GM10847 (cell line): ENCODE measurements around the gene CAMK1.

ENCODE experiments used
- POLR2A ChIP-seq: IDR thresholded peaks from 2 replicates; pipeline ENCODE4 v1.6.1; 2011; ENCODE audit not compliant: insufficient read length; ENCODE audit errors: extremely low read depth

CAMK1 gene

DNA sequence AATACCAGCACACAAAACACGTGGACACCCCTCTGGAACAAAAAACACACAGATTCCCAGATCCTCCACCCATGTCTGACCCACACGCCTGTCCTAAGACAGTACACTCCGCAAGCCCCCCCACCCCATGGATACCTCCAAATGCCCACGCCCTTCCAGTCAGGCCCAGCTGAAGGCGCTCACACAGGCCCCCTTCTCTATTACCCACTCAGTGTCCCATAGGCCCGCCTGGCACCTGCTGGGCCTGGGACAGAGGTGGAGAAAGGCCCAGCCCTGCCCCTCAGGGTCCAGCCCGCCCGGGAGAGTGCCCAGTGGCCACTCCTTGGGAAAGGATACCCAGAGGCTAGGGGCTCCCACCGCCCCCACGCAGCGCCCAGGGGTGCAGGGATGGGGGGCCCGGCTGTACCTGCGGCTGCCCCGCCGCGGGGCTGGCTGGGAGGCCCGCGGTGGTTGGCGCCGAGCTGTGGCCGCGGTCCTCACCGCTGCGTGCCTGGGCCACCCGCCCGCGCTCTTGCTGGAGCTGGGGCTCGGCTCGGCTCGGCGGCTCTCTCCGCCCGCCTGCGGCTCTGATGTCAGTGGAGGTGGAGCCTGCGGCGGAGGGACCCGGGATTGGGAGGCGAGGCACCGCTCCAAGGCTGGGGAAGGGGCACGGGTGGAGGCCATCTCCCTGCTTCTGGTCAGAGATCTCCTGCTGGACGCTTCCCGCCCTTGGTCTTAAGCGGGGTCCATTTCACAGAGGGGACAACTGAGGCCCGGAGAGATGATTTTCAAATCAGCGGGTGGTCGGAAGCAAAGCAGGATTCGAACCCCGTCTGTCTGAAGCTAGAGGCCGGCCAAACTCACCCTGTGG lies at the start of gene CAMK1:
Gene CAMK1, minus strand, starts transcription at position 522 of the 850 bp plus-strand sequence. CDS start 2,198 bp downstream, outside the sequence.
- no peak for TF ChIP-seq POLR2A

- TF ChIP-seq POLR2A = no peak
Observed at GRCh38 chr3:9818666-9819335, 49.1 kb upstream of the CAMK1 start.

DNA sequence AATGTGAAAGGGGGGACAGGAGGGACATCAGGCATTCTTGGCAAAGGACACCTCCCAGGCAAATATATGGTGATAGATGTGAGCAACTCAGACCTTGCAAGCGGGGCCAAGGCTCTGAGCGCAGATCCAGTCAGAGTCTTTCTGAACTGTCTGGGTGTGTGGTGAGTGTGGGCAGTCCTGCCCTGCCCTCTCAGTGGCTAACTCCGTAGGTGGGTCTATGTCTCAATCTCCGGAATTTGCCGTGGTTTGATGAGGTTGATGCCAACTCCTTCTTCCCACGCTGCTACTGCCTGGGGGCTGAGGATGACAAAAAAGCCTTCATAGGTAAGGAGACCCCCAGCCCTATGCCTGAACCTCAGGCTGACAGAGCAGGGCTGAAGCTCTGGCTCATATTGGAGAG lies 47.7 kb upstream of the CAMK1 start:
- TF ChIP-seq POLR2A = no peak

- TF ChIP-seq POLR2A = no peak
Observed at GRCh38 chr3:9815986-9816385, 46.2 kb upstream of the CAMK1 start.

GRCh38 chr3:9812870-9813483 lies 43.2 kb upstream of the CAMK1 start:
- TF ChIP-seq POLR2A = no peak

DNA sequence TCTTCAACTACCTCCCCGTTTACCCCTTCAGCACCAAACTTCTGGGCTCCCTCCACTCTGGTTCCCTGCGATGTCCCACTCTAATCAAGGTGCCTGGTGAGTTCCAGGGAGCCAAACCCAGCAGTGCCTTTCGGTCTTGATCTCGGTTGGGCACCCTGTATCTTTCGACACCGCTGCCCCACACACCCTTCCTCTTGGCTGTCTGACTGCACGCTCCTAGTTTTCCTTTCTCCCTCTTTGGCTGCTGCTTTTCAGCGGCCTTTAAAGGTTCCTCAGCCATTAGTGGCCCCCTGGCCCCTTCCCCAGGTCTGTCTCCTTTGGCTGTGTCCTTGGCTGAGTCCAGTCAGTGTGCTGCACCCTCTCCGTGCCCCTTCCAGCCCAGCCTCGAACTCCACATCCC lies 41.1 kb upstream of the CAMK1 start:
- no peak for TF ChIP-seq POLR2A

DNA sequence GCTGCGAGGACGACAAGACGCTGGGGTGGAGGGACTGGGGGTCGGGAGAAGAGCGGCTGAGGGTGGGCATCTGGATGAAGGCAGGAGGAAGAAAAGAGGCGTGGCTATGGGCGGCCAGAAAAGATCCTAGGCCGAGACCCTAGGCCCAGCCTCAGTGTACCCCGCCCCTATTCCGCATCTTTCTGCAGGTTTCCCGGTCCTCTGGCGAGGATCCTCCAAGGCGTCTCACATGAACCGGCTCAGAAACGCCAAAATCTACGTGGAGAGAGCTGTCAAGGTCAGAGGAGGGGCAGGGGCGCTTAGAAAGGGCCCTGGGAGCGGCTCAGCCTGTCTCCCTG lies 40.7 kb upstream of the CAMK1 start:
- TF ChIP-seq POLR2A = no peak

DNA sequence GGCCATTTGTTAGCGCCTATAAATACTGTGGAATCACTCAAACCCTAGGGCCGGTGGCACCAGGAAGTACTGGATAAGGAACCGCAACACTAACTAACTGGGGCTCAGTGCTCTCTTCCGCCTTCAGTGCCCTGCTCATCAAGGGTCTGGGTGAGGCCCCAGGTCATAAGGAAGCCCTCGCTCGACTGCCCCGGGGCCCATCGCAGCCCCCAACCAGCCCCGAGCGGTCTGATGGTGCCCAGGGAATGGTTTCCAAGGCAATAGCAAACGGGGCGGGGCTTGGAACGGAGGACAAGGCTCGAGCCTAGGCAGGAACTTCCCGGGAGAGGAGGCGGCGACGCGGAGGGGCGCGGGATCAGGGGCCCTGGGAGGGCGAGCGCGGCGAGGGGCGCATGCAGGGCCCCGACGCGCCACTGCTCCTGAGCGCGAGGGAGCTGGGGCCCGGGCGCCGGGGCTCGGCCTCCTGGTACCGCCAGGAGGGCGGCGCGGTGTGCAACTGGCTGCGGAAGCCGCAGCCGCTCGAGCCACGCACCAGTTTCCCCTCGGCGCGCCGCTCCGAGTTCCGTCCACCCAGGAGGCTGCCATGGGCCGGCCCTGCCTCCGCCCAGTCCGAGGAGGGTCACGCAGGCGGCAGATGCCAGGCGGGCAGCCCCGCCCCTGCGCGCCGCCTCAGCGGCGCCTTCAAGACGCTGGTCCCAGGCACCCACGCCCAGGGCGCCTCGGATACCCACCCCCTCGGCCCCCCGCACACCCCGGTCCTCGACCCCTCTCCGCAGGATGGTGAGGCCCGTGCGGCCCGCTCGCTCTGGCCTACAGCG lies 40.1 kb upstream of the CAMK1 start, which contains the start of gene TTLL3:
Gene TTLL3, plus strand, starts transcription at position 648 of the 818 bp plus-strand sequence. CDS start 400 bp downstream, outside the sequence.
- TF ChIP-seq POLR2A = peak; percentile 44

GRCh38 chr3:9809239-9809614 lies 39.5 kb upstream of the CAMK1 start:
- no peak for TF ChIP-seq POLR2A

- TF ChIP-seq POLR2A = no peak
Observed at GRCh38 chr3:9808345-9809037, 38.7 kb upstream of the CAMK1 start.

DNA sequence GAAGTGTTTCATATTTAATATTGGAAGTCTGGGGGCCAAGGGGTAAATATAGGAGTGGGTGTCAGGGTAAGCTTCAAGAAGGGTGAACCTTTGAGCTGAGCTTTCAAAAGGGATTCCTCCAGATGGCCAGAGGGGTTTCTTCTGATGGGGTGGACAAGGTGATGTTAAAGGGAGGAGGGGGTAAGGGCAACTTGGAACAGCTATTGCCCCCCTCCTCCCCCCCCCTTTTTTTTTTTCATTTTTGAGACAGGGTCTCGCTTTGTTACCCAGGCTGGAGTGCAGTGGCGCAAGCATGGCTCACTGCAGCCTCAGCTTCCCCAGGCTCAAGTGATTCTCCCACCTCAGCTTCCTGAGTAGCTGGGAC lies 38.2 kb upstream of the CAMK1 start:
- no peak for TF ChIP-seq POLR2A

DNA sequence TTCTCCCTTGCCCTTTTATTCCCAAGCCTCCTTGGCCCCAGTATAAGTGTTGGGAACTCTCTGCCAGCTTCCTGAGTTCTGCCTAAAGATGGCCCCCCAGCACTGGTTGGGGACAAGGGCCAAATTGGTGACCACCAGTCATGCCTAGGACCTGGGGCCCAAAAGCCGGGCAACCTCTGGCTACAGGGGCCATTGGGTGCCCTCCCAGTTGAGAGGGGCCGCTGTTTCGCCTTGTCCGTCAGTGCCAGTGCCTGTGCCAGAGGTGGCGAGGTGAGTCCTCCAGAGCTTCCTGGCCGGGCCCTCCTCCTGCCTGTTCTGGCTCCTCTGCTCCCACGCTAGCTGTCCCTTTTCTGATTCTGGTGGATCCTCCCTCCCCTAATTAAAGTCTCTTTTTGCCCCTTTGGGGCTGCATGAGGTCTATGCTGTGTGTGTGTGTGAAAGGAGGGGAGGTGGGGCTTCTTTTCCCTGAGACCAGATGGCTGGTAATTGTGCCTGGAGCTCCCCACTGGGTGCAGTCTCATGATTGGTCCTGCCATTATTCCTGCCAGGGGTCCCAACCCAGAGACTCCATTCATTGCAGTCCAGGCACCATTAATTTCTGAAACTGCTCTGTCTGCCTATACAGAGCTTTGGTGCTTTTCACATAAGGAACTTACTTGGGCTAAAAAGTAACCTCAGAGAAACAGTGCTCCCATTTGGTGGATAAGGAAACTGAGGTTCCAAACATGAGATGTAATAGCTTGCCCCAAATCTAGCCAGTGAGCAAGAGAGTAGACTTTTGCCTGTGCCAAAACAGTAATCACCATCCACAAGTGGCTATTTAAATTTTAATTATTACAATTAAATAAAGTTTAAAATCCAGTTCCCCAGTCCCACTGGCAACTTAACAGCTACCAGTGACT lies 37.2 kb upstream of the CAMK1 start:
- TF ChIP-seq POLR2A = no peak

DNA sequence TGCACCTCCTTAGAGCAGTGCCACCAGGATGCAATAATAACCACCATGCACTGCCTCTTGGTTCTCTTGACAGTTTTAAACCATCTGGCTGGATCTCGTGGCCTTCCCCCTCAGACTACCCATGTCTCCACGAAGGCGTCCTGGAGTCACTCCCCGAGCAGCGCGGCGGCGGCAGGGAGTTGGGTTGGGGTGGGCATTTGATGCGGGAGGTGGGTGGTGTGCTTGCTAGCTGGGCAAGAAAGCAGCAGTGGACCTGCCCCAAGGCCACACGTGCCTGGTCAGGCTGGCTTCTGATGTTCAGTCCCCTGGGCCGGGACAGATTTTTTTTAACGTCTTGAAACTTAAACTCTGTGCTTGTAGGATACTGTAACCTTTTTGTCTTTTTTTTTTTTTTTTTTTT lies 36.4 kb upstream of the CAMK1 start:
- no peak for TF ChIP-seq POLR2A

DNA sequence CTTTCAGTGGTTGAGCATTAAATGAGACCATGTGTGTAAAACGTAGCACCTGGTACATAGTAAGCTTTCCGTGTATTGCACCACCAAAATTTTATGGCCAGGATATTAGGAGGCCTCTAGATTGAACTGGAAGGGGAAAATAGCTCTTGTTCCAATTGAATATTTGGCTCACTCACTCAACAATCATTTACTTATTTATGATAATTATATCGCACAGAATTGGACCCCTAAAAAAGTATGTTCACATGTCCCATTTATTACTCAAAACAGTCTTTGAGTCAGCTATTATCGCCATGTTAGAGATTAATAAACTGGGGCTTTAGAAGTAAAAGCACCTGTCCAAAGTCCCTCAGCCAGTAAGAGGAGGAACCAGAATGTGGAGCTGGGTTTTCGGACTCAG lies 35.2 kb upstream of the CAMK1 start:
- no peak for TF ChIP-seq POLR2A
